CD8-positive, alpha-beta memory T cell (primary cell): ENCODE measurements around the gene IRF2BP2. TPM values are rescaled to one million over a fixed set of nuclear protein-coding genes. Genes with fewer than 3 reads are reported as not detected.

Experiments
- CTCF ChIA-PET: fragments of 350-600 bp; sonication (Branson Sonifier 250); formaldehyde crosslinking; loops from one replicate; lab custom pipeline; 2021; ENCODE audit warnings: antibody characterized with exemption; lab: Charles Lee
- POLR2A ChIA-PET: fragments of 350-600 bp; sonication (Branson Sonifier 250); formaldehyde crosslinking; loops from one replicate; lab custom pipeline; 2021; ENCODE audit warnings: antibody characterized with exemption; lab: Charles Lee
- DNase-seq, 5 donors: peaks; one replicate each; pipeline versions ENCODE4 v3.0.0 to v3.0.0-alpha.2; 2020 to 2022; ENCODE audit warnings: mixed read lengths in 1 of 5
- H3K27ac ChIP-seq: one replicate; pipeline ENCODE4 v1.7.0; 2013; ENCODE audit warnings: low read depth, mild to moderate bottlenecking, low read length, moderate library complexity
- H3K27me3 ChIP-seq: 2 replicates; pipeline ENCODE4 v1.7.0; 2013; ENCODE audit warnings: low read length, mild to moderate bottlenecking; ENCODE audit not compliant: insufficient read depth, poor library complexity, severe bottlenecking
- H3K36me3 ChIP-seq: 2 replicates; pipeline ENCODE4 v1.7.0; 2013; ENCODE audit warnings: mild to moderate bottlenecking, low read length, moderate library complexity; ENCODE audit not compliant: insufficient read depth
- H3K4me1 ChIP-seq: 2 replicates; pipeline ENCODE4 v1.7.0; 2013; ENCODE audit warnings: mild to moderate bottlenecking, low read length, moderate library complexity; ENCODE audit not compliant: insufficient read depth
- H3K4me3 ChIP-seq: 2 replicates; pipeline ENCODE4 v1.7.0; 2013; ENCODE audit warnings: mild to moderate bottlenecking, low read length
- H3K9me3 ChIP-seq: 2 replicates; pipeline ENCODE4 v1.7.0; 2013; ENCODE audit warnings: mild to moderate bottlenecking, low read length
- H3K27ac Mint-ChIP-seq, 8 donors: one replicate each; pipeline ENCODE4 v1.8.0; 2020 to 2021; ENCODE audit warnings: mixed read lengths in 8 of 8, mild to moderate bottlenecking in 6 of 8, inconsistent platforms in 3 of 8, moderate library complexity in 3 of 8
- H3K27me3 Mint-ChIP-seq, 2 donors: one replicate each; pipeline ENCODE4 v1.8.0; 2020 to 2021; ENCODE audit warnings: mixed read lengths in 2 of 2, mild to moderate bottlenecking in 1 of 2, moderate library complexity in 1 of 2
- H3K36me3 Mint-ChIP-seq, 3 donors: one replicate each; pipeline ENCODE4 v1.8.0; 2020 to 2021; ENCODE audit warnings: mixed read lengths in 3 of 3, inconsistent platforms in 1 of 3, mild to moderate bottlenecking in 1 of 3
- H3K4me1 Mint-ChIP-seq, 3 donors: one replicate each; pipeline ENCODE4 v1.8.0; 2020 to 2021; ENCODE audit warnings: mixed read lengths in 3 of 3, inconsistent platforms in 1 of 3, mild to moderate bottlenecking in 1 of 3
- H3K4me3 Mint-ChIP-seq, 7 donors: one replicate each; pipeline ENCODE4 v1.8.0; 2020 to 2021; ENCODE audit warnings: mixed read lengths in 7 of 7, mild to moderate bottlenecking in 6 of 7, moderate library complexity in 4 of 7, inconsistent platforms in 2 of 7
- H3K9me3 Mint-ChIP-seq, 5 donors: one replicate each; pipeline ENCODE4 v1.8.0; 2020 to 2022; ENCODE audit warnings: mixed read lengths in 5 of 5, mild to moderate bottlenecking in 3 of 5, moderate library complexity in 2 of 5, inconsistent platforms in 1 of 5
- polyA plus RNA-seq: library from polyadenylated mRNA; unstranded; fragments of 300-500 nt; fragmentation: Illumina TruSeq; gene quantifications from one replicate; pipeline ENCODE4 v1.2.3, GENCODE V29; 2021
- total RNA-seq, 2 experiments: library from RNA; stranded (reverse); gene quantifications; one replicate each; pipeline ENCODE4 v1.2.3, GENCODE V29; 2021

IRF2BP2 gene
- total and polyA plus RNA-seq, 3 experiments from 2014 or later = 42.5 to 98.4 (median 91.8) TPM

GRCh38 chr1:234609691-234610042 lies 311 bp downstream of the IRF2BP2 start:
- Mint-ChIP-seq H3K4me3 (peak overlapping the region in 6 of 7 donors; percentile 90 to 99 (median 96)), H3K9me3 (peaks cover 0 to 6% (median 0%) of the 10 kb centered on the region in 5 donors), H3K27ac (peak overlapping the region in 1 of 8 donors; percentile 99), H3K4me1 (peaks cover 53 to 66% (median 64%) of the 10 kb centered on the region in 3 donors), H3K36me3 (peaks cover 14 to 43% (median 23%) of the 10 kb centered on the region in 3 donors), H3K27me3 (peaks cover 0 to 15% of the 10 kb centered on the region in 2 donors)
- DNase-seq = no peak
- H3K27ac ChIP-seq = peak overlapping the region; percentile 96
- peaks cover 11% of the 10 kb centered on the region for H3K36me3 ChIP-seq
- H3K4me3 ChIP-seq = no peak overlapping the region
- ChIA-PET POLR2A (interaction anchor here (1.0 to 5.5 kb wide), 7 partner anchors 9 to 474 kb away, joined by 3 to 101 read pairs (median 12); no protein-coding TSS in a partner anchor), CTCF (interaction anchor here (4.8 to 8.3 kb wide), 2 partner anchors 10 to 474 kb away, joined by 27 to 68 read pairs; no protein-coding TSS in a partner anchor)
- no peaks in the 10 kb centered on the region for H3K9me3 ChIP-seq
- no peaks in the 10 kb centered on the region for H3K27me3 ChIP-seq
- peaks cover 60% of the 10 kb centered on the region for H3K4me1 ChIP-seq

- H3K27ac Mint-ChIP-seq = peak overlapping the region; percentile 49 to 93 (median 90)
- ChIA-PET CTCF (interaction anchor here (4.8 to 8.3 kb wide), 2 partner anchors 10 to 474 kb away, joined by 27 to 68 read pairs; no protein-coding TSS in a partner anchor), POLR2A (interaction anchor here (1.0 to 5.5 kb wide), 7 partner anchors 8 to 475 kb away, joined by 3 to 101 read pairs (median 12); no protein-coding TSS in a partner anchor)
- DNase-seq = peak; percentile 64 to 87 (median 79)
- H3K36me3 ChIP-seq = peaks cover 11% of the 10 kb centered on the region
- H3K9me3 Mint-ChIP-seq = peaks cover 0 to 6% (median 0%) of the 10 kb centered on the region in 5 donors
- H3K4me1 ChIP-seq = peaks cover 61% of the 10 kb centered on the region
- H3K36me3 Mint-ChIP-seq = peaks cover 15 to 44% (median 23%) of the 10 kb centered on the region in 3 donors
- peak overlapping the region; percentile 71 to 90 (median 83) for H3K4me3 Mint-ChIP-seq
- H3K27me3 ChIP-seq = no peaks in the 10 kb centered on the region
- peaks cover 57 to 71% (median 67%) of the 10 kb centered on the region in 3 donors for H3K4me1 Mint-ChIP-seq
- peak overlapping the region; percentile 95 for H3K27ac ChIP-seq
- peaks cover 0 to 15% of the 10 kb centered on the region in 2 donors for H3K27me3 Mint-ChIP-seq
- H3K4me3 ChIP-seq = peak overlapping the region; percentile 93
- no peaks in the 10 kb centered on the region for H3K9me3 ChIP-seq
Measured at GRCh38 chr1:234608911-234609690, 877 bp downstream of the IRF2BP2 start.

- Histone ChIP-seq H3K4me3 (peak overlapping the region; percentile 93), H3K4me1 (peaks cover 61% of the 10 kb centered on the region), H3K27me3 (no peaks in the 10 kb centered on the region), H3K36me3 (peaks cover 11% of the 10 kb centered on the region), H3K27ac (peak overlapping the region; percentile 95), H3K9me3 (no peaks in the 10 kb centered on the region)
- POLR2A ChIA-PET = interaction anchor here (1.4 to 5.5 kb wide), 5 partner anchors 8 to 403 kb away, joined by 6 to 101 read pairs (median 30); no protein-coding TSS in a partner anchor
- Mint-ChIP-seq H3K4me1 (peaks cover 63 to 71% (median 68%) of the 10 kb centered on the region in 3 donors), H3K27me3 (peaks cover 0 to 15% of the 10 kb centered on the region in 2 donors), H3K4me3 (peak overlapping the region; percentile 90 to 98 (median 95)), H3K27ac (peak overlapping the region; percentile 97 to 100 (median 99)), H3K9me3 (peaks cover 0 to 6% (median 0%) of the 10 kb centered on the region in 5 donors), H3K36me3 (peaks cover 18 to 48% (median 23%) of the 10 kb centered on the region in 3 donors)
- CTCF ChIA-PET = interaction anchor here (8.3 kb wide), 1 partner anchor 9 kb away, joined by 68 read pairs; no protein-coding TSS in a partner anchor
- DNase-seq = peak; percentile 66 to 91 (median 84)
Measured at GRCh38 chr1:234608025-234608910, 1.7 kb downstream of the IRF2BP2 start.

GRCh38 chr1:234607109-234608024 lies 2.6 kb downstream of the IRF2BP2 start:
- no peaks in the 10 kb centered on the region for H3K9me3 ChIP-seq
- H3K4me1 ChIP-seq = peaks cover 62% of the 10 kb centered on the region
- Mint-ChIP-seq H3K4me1 (peaks cover 62 to 71% (median 68%) of the 10 kb centered on the region in 3 donors), H3K9me3 (peaks cover 0 to 6% (median 0%) of the 10 kb centered on the region in 5 donors), H3K4me3 (peak overlapping the region; percentile 90 to 98 (median 95)), H3K27ac (peak overlapping the region; percentile 97 to 100 (median 99)), H3K36me3 (peaks cover 21 to 51% (median 23%) of the 10 kb centered on the region in 3 donors), H3K27me3 (peaks cover 0 to 15% of the 10 kb centered on the region in 2 donors)
- peak overlapping the region; percentile 93 for H3K4me3 ChIP-seq
- no peaks in the 10 kb centered on the region for H3K27me3 ChIP-seq
- ChIA-PET POLR2A (interaction anchor here (0.5 kb wide), 1 partner anchor 693 kb away, joined by 3 read pairs; no protein-coding TSS in a partner anchor), CTCF (no interaction called here)
- H3K36me3 ChIP-seq = peaks cover 11% of the 10 kb centered on the region
- H3K27ac ChIP-seq = peak overlapping the region; percentile 95
- peak in 3 of 5 donors; percentile 21 to 54 (median 27) for DNase-seq

- H3K27me3 Mint-ChIP-seq = peaks cover 0 to 15% of the 10 kb centered on the region in 2 donors
- Histone ChIP-seq H3K27ac (peak overlapping the region; percentile 95), H3K4me3 (peak overlapping the region; percentile 93), H3K4me1 (peaks cover 62% of the 10 kb centered on the region), H3K9me3 (no peaks in the 10 kb centered on the region), H3K36me3 (peaks cover 11% of the 10 kb centered on the region), H3K27me3 (no peaks in the 10 kb centered on the region)
- H3K27ac Mint-ChIP-seq = peak overlapping the region; percentile 97 to 100 (median 99)
- H3K4me1 Mint-ChIP-seq = peaks cover 62 to 71% (median 68%) of the 10 kb centered on the region in 3 donors
- POLR2A ChIA-PET = interaction anchor here (1.0 kb wide), 1 partner anchor 9 kb away, joined by 4 read pairs; no protein-coding TSS in a partner anchor
- H3K4me3 Mint-ChIP-seq = peak overlapping the region; percentile 90 to 98 (median 95)
- H3K36me3 Mint-ChIP-seq = peaks cover 23 to 51% (median 23%) of the 10 kb centered on the region in 3 donors
- CTCF ChIA-PET = no interaction called here
- H3K9me3 Mint-ChIP-seq = peaks cover 0 to 6% (median 0%) of the 10 kb centered on the region in 5 donors
- DNase-seq = no peak
Measured at GRCh38 chr1:234606784-234607108, 3.2 kb downstream of the IRF2BP2 start.

- H3K27ac ChIP-seq = peak overlapping the region; percentile 95
- H3K9me3 Mint-ChIP-seq = peaks cover 0 to 6% (median 0%) of the 10 kb centered on the region in 5 donors
- peak overlapping the region; percentile 93 for H3K4me3 ChIP-seq
- peaks cover 62 to 71% (median 68%) of the 10 kb centered on the region in 3 donors for H3K4me1 Mint-ChIP-seq
- H3K9me3 ChIP-seq = no peaks in the 10 kb centered on the region
- peaks cover 11% of the 10 kb centered on the region for H3K36me3 ChIP-seq
- peak; percentile 6 to 57 (median 51) for DNase-seq
- CTCF ChIA-PET = interaction anchor here (1.2 kb wide), 1 partner anchor 128 kb away, joined by 3 read pairs; no protein-coding TSS in a partner anchor
- H3K4me1 ChIP-seq = peaks cover 62% of the 10 kb centered on the region
- H3K27me3 Mint-ChIP-seq = peaks cover 0 to 15% of the 10 kb centered on the region in 2 donors
- peak overlapping the region; percentile 94 to 100 (median 99) for H3K27ac Mint-ChIP-seq
- peaks cover 23 to 51% (median 23%) of the 10 kb centered on the region in 3 donors for H3K36me3 Mint-ChIP-seq
- H3K27me3 ChIP-seq = no peaks in the 10 kb centered on the region
- POLR2A ChIA-PET = interaction anchor here (0.5 to 1.0 kb wide), 4 partner anchors 8 to 555 kb away, joined by 3 to 4 read pairs (median 4); partner anchors contain the start of gene RBM34
- peak overlapping the region; percentile 90 to 98 (median 95) for H3K4me3 Mint-ChIP-seq
Measured at GRCh38 chr1:234605983-234606783, 3.8 kb downstream of the IRF2BP2 start.
